Astrocyte of the spinal cord (primary cell): ENCODE results near the gene UBALD1.

Experiments
- DNase-seq: peaks from one replicate; pipeline ENCODE4 v3.0.0; 2011; ENCODE audit warnings: low read depth, low spot score
- H3K4me3 ChIP-seq: 2 replicates; pipeline ENCODE4 v1.5.1; 2011; ENCODE audit warnings: low read depth, mild to moderate bottlenecking, low read length, moderate library complexity
- in situ Hi-C: cut with HindIII; loops from 2 replicates; pipeline ENCODE4 v1.10.0; 2017; ENCODE audit warnings: low sequenced_read_pairs
- TF ChIP-seq, protein P1 (sequence below): IDR thresholded peaks from 2 replicates; pipeline ENCODE4 v1.5.1; 2012; ENCODE audit warnings: low read depth, mild to moderate bottlenecking, low read length, inconsistent platforms

UBALD1 gene

DNA sequence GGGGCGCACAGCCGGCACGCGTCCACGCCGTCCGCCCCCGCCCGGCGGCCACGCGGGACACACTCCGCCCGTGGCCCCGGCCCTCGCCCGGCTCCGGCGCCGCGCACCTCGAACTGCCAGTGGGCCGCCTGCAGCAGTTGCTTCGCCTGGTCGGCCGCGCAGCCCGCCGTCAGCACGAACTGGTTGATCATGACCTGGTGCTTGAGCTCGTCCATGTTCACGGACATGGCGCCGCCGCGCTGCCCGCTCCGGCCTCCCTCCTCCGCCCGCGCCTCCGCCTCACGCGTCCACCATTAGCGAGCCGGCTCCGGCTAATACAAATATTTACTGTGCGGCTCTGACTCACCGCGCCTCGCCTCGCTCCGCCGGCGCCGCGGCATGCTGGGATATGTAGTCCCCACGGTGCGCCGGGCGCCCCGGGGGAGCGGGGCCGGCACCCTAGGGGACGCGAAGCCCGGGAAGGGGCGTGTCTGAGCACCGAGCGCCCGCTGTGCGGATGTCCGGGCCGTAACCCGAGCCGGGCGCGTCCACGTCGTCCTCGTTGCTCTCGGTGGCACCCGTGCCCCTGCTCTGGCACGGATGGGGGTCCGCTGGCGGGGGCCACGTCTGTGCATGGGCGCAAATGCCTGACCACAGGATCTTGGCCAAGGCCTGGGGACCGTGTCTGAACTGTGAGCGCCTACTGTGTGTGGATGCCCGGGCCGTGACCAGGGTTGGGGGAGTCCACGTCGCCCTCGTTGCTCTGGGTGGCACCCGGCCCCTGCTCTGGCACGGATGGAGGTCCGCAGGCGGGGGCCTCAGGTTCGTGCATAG, at the start of gene UBALD1:
Gene UBALD1, minus strand, starts transcription at position 318 of the 813 bp plus-strand sequence. Its CDS starts 91 bp downstream, at position 227.
- peak; percentile 89 for DNase-seq
- in situ Hi-C loops: no loop called here
- TF ChIP-seq, protein P1, sequence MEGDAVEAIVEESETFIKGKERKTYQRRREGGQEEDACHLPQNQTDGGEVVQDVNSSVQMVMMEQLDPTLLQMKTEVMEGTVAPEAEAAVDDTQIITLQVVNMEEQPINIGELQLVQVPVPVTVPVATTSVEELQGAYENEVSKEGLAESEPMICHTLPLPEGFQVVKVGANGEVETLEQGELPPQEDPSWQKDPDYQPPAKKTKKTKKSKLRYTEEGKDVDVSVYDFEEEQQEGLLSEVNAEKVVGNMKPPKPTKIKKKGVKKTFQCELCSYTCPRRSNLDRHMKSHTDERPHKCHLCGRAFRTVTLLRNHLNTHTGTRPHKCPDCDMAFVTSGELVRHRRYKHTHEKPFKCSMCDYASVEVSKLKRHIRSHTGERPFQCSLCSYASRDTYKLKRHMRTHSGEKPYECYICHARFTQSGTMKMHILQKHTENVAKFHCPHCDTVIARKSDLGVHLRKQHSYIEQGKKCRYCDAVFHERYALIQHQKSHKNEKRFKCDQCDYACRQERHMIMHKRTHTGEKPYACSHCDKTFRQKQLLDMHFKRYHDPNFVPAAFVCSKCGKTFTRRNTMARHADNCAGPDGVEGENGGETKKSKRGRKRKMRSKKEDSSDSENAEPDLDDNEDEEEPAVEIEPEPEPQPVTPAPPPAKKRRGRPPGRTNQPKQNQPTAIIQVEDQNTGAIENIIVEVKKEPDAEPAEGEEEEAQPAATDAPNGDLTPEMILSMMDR: no peak
- H3K4me3 ChIP-seq: peak within 1 kb of the TSS; percentile 65

DNA sequence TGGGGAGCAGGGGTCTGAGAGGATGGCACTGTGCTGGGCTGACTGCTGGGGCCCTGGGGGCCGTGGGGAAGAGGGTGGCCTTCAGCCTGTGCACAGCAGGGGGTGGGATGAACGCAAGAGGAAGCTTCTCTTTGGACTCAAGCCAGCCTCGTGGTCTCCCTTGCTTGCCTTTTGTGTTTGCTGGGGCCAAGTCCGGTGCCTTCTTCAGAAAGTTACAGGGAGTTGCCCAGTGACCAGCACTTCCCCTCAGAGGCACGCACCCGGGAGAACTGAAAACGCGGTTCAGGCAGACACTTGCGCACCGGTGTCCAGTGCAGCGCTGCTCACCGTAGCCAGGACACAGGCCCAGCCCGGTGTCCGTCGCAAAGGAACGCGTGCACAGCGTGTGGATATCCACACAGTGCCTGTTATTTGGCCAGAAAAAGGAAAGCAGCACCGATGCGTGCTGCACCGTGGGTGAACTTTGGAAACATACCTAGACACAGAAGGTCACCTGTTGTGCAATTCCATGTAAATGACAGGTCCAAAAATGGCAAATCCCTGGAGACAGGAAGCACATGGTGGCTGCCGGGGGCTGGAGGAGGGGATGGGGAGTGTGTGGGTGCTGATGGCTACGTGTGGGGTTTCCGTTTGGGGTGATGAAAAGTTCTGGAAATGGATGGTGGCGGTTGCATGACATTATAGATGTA, 49.2 kb upstream of the UBALD1 start:
- H3K4me3 ChIP-seq: no peak overlapping the region
- in situ Hi-C loops: no loop called here
- peak; percentile 17 for DNase-seq
- TF ChIP-seq, protein P1: no peak

- in situ Hi-C loops: no loop called here
- no peak for DNase-seq
- TF ChIP-seq, protein P1: no peak
- H3K4me3 ChIP-seq: no peak overlapping the region
Observed at GRCh38 chr16:4663465-4663776, 48.7 kb upstream of the UBALD1 start.

DNA sequence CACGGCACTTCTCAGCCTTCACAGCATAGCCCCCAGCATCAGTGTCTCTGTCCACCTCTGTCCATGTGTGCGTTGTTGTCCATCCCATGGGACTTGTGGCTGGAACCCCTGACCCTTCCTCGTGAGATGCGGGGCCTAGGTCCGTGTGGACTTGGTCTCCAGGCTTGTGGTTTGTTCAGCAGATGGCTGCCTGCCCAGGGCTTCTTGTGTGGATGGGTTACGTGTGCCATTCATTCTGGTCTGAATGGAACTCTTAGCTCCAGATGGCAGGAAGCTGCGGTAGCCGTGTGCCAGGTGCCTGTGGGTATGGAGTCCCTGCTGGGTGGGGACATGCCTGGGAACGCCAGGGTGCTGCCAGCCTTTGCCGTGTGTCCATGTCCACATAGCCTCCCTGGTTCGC, 47.0 kb upstream of the UBALD1 start:
- in situ Hi-C loops: no loop called here
- no peak overlapping the region for H3K4me3 ChIP-seq
- TF ChIP-seq, protein P1: no peak
- peak; percentile 49 for DNase-seq

DNA sequence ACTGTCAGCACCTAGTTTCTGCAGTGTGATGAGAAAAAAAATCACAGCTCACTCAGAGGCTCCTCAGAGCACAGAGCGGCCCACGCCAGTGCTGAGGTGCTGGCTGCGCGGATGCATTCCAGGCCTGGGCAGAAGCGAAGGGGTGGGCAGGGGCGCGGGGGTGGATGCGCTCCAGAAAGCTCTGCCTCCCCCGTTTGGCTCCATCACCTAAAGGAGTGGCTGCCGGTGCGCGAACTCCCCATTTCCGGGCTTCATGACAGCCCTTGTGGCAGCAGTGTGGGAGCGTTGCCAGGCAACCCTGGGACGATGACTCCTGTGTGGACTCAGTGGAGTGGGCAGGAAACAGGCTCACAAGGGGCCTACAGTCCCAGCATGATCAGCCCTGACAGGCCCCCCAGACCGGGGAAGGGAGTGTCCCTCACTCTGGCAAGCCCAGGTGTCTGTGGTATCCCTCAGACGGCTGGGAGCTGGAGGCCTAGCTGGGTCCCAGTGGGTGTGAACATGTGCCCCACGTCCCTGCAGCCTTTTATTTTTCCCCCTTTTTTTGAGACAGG, 45.8 kb upstream of the UBALD1 start:
- TF ChIP-seq, protein P1: no peak
- DNase-seq: peak; percentile 68
- no peak overlapping the region for H3K4me3 ChIP-seq
- in situ Hi-C loops: no loop called here

GRCh38 chr16:4659363-4660353, 45.0 kb upstream of the UBALD1 start:
- no peak overlapping the region for H3K4me3 ChIP-seq
- in situ Hi-C loops: no loop called here
- no peak for DNase-seq
- TF ChIP-seq, protein P1: no peak
